Measurements from ENCODE around the gene LAYN. TPM values are rescaled to one million over a fixed set of nuclear protein-coding genes. Genes with fewer than 3 reads are reported as not detected.

The LAYN gene, protein sequence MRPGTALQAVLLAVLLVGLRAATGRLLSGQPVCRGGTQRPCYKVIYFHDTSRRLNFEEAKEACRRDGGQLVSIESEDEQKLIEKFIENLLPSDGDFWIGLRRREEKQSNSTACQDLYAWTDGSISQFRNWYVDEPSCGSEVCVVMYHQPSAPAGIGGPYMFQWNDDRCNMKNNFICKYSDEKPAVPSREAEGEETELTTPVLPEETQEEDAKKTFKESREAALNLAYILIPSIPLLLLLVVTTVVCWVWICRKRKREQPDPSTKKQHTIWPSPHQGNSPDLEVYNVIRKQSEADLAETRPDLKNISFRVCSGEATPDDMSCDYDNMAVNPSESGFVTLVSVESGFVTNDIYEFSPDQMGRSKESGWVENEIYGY
- total RNA-seq (2022) (0.79 and 1.6 TPM in 2 replicates), Bru-seq, nascent RNA (percentile 25 among the genes with signal in this experiment), BruChase-seq, experiment 1, labeled RNA remaining after a 2-hour chase (percentile 11 among the genes with signal in this experiment), BruChase-seq, experiment 2, labeled RNA remaining after a 6-hour chase (percentile 12 among the genes with signal in this experiment)
- long read RNA-seq, partial matches to known transcripts: 0 of 2 reads
- long read RNA-seq, other reads (novel, unspliced or antisense): 0 of 2 reads

DNA sequence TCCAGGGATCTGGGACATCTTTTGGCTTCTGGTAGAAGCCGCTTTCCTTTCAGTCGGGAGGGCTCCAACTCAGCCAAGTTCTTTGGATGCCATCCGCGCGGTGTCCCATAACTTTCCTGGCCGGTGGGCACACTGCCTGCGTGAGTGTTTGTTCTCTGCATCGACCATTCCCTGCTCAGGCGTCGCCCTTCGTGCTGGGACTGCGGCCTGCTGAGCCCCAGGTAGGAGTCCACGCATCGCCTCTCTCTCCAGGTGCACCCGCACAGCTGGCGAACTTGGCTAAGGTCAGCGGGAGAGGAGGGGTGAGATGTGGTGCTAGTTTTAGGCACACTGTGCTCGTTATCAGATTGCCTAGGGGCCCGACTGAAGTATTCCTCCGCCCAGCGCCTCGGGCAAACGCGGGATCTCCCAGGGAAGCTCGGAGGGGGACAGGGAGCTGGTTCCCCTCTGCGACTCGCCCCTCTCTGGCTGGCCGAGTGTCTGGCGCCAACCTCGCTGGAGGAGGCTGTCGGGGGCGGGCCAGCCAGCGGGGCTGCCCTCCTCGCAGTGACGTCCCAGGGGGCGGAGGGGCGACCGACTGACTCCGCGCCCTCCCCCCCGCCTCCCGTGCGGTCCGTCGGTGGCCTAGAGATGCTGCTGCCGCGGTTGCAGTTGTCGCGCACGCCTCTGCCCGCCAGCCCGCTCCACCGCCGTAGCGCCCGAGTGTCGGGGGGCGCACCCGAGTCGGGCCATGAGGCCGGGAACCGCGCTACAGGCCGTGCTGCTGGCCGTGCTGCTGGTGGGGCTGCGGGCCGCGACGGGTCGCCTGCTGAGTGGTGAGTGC lies at the start of gene LAYN:
TSS of gene LAYN (plus strand) at position 607 of the 823 bp plus-strand sequence. CDS start at position 731, 124 bp downstream.
- Mint-ChIP-seq H3K36me3 (ENCODE audit: insufficient read depth, unreplicated experiment) (no peaks in the 10 kb centered on the region), H3K27ac (ENCODE audit: unreplicated experiment) (no peak within 1 kb of the TSS), H3K4me1 (ENCODE audit: low read depth, unreplicated experiment) (peaks cover 7% of the 10 kb centered on the region), H3K27me3 (ENCODE audit: insufficient read depth, unreplicated experiment) (no peaks in the 10 kb centered on the region), H3K4me3 (ENCODE audit: unreplicated experiment) (peak within 1 kb of the TSS; percentile 45), H3K9me3 (ENCODE audit: unreplicated experiment) (no peaks in the 10 kb centered on the region)
- Histone ChIP-seq H3K9me3 (no peaks in the 10 kb centered on the region), H3K27me3 (replicated peaks; ENCODE audit: control insufficient read depth, insufficient read depth, low read length) (no peaks in the 10 kb centered on the region), H3K36me3 (ENCODE audit: control insufficient read depth, insufficient read depth, low read length) (no peaks in the 10 kb centered on the region), H3K4me1 (0 out of 2 replicates have a peak, but pooled peaks cover 10% of the 10 kb centered on the region), H3K4me3 (ENCODE audit: low read depth, low read length) (no peak within 1 kb of the TSS)
- POLR2A ChIA-PET: no interaction called here
- no peak for DNase-seq
- intact Hi-C loops (cut with micrococcal nuclease; ENCODE audit: unreplicated experiment): no loop called here
- no TSS peak for BruUV-seq (replicated peaks)
- TF ChIP-seq, protein P1, sequence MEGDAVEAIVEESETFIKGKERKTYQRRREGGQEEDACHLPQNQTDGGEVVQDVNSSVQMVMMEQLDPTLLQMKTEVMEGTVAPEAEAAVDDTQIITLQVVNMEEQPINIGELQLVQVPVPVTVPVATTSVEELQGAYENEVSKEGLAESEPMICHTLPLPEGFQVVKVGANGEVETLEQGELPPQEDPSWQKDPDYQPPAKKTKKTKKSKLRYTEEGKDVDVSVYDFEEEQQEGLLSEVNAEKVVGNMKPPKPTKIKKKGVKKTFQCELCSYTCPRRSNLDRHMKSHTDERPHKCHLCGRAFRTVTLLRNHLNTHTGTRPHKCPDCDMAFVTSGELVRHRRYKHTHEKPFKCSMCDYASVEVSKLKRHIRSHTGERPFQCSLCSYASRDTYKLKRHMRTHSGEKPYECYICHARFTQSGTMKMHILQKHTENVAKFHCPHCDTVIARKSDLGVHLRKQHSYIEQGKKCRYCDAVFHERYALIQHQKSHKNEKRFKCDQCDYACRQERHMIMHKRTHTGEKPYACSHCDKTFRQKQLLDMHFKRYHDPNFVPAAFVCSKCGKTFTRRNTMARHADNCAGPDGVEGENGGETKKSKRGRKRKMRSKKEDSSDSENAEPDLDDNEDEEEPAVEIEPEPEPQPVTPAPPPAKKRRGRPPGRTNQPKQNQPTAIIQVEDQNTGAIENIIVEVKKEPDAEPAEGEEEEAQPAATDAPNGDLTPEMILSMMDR (IDR thresholded peaks at IDR 0.05; ENCODE audit: insufficient read depth in 1 of 2, low read depth in 1 of 2, low read length in 1 of 2, severe bottlenecking in 1 of 2, unreplicated experiment in 1 of 2): no peak
- CTCF ChIA-PET: no interaction called here

DNA sequence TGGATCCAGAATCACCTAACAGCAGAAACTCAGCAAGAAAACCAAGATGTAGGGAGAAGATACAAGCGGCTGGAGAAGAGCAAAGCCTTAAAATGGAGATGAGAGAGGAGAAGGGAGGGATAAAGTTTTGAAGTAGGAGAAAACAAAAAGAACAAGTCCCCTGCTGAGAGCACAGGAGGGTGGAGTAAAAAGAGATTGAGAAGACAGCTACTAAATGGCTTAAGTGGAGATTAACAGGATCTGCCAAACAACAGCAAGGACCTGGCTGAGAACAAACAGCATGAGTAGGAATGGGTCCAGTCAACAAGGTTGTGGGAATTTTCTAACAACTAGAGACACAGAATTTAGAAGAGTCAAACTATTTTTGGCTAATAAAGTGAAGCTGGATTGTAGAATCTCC lies 46.5 kb upstream of the LAYN start:
- Mint-ChIP-seq H3K4me3 (ENCODE audit: unreplicated experiment) (no peak overlapping the region), H3K9me3 (ENCODE audit: unreplicated experiment) (no peaks in the 10 kb centered on the region), H3K4me1 (ENCODE audit: low read depth, unreplicated experiment) (no peaks in the 10 kb centered on the region), H3K36me3 (ENCODE audit: insufficient read depth, unreplicated experiment) (no peaks in the 10 kb centered on the region), H3K27me3 (ENCODE audit: insufficient read depth, unreplicated experiment) (peaks cover 18% of the 10 kb centered on the region), H3K27ac (ENCODE audit: unreplicated experiment) (no peak overlapping the region)
- ChIA-PET POLR2A (no interaction called here), CTCF (no interaction called here)
- no TSS peak for BruUV-seq (replicated peaks)
- TF ChIP-seq, protein P1 (IDR thresholded peaks at IDR 0.05; ENCODE audit: insufficient read depth in 1 of 2, low read depth in 1 of 2, low read length in 1 of 2, severe bottlenecking in 1 of 2, unreplicated experiment in 1 of 2): no peak
- no peaks in the 10 kb centered on the region for H3K4me1 ChIP-seq
- no peaks in the 10 kb centered on the region for H3K9me3 ChIP-seq
- H3K4me3 ChIP-seq (ENCODE audit: low read depth, low read length): no peak overlapping the region
- DNase-seq: no peak
- H3K36me3 ChIP-seq (ENCODE audit: control insufficient read depth, insufficient read depth, low read length): no peaks in the 10 kb centered on the region
- intact Hi-C loops (cut with micrococcal nuclease; ENCODE audit: unreplicated experiment): no loop called here
- H3K27me3 ChIP-seq (replicated peaks; ENCODE audit: control insufficient read depth, insufficient read depth, low read length): no peaks in the 10 kb centered on the region

DNA sequence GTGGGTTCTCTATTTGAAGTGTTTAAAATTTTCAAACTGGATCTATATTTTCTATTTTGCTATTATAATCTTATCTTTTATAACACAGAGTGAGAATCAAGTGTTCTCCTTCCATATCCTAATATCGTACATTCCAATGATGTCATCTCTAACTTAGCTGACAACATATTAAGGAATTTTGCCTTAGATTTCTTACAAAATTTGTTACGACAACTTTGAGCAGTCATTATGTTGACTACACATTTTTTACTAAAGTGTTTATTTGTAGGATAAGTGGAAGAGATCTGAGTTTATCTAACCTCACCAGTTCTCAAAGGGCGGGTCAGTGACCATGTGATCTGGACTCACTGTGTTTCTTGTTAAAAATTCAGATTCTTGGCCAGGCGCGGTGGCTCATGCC lies 41.0 kb upstream of the LAYN start:
- peaks cover 16% of the 10 kb centered on the region for H3K27me3 Mint-ChIP-seq (ENCODE audit: insufficient read depth, unreplicated experiment)
- H3K4me1 Mint-ChIP-seq (ENCODE audit: low read depth, unreplicated experiment): no peaks in the 10 kb centered on the region
- Histone ChIP-seq H3K9me3 (no peaks in the 10 kb centered on the region), H3K27me3 (replicated peaks; ENCODE audit: control insufficient read depth, insufficient read depth, low read length) (no peaks in the 10 kb centered on the region), H3K36me3 (ENCODE audit: control insufficient read depth, insufficient read depth, low read length) (no peaks in the 10 kb centered on the region), H3K4me3 (ENCODE audit: low read depth, low read length) (no peak overlapping the region), H3K4me1 (no peaks in the 10 kb centered on the region)
- ChIA-PET POLR2A (no interaction called here), CTCF (no interaction called here)
- no peaks in the 10 kb centered on the region for H3K9me3 Mint-ChIP-seq (ENCODE audit: unreplicated experiment)
- H3K27ac Mint-ChIP-seq (ENCODE audit: unreplicated experiment): no peak overlapping the region
- no TSS peak for BruUV-seq (replicated peaks)
- H3K4me3 Mint-ChIP-seq (ENCODE audit: unreplicated experiment): no peak overlapping the region
- intact Hi-C loops (cut with micrococcal nuclease; ENCODE audit: unreplicated experiment): no loop called here
- H3K36me3 Mint-ChIP-seq (ENCODE audit: insufficient read depth, unreplicated experiment): no peaks in the 10 kb centered on the region
- no peak for DNase-seq
- TF ChIP-seq, protein P1 (IDR thresholded peaks at IDR 0.05; ENCODE audit: insufficient read depth in 1 of 2, low read depth in 1 of 2, low read length in 1 of 2, severe bottlenecking in 1 of 2, unreplicated experiment in 1 of 2): no peak

Data from Caco-2 (cell line).